ENCODE measurements around the gene CYP4F22.
"Not testable (repeated sequence)": the region's sequence is repeated elsewhere in the genome, so short reads cannot be mapped to it uniquely, and the experiment has no call there.

CYP4F22 gene

GRCh38 chr19:15583346-15583745 is 75.0 kb downstream of the CYP4F22 start:
- no peak for DNase-seq

GRCh38 chr19:15584095-15584494 is 75.8 kb downstream of the CYP4F22 start:
- no peak for DNase-seq

- DNase-seq: peak; percentile 32 to 67
Observed at GRCh38 chr19:15584541-15585115, 76.3 kb downstream of the CYP4F22 start.

GRCh38 chr19:15587663-15588062 is 79.3 kb downstream of the CYP4F22 start:
- DNase-seq: no peak

GRCh38 chr19:15588265-15588664 is 79.9 kb downstream of the CYP4F22 start:
- no peak for DNase-seq

- no peak for DNase-seq
Observed at GRCh38 chr19:15589760-15590451, 81.6 kb downstream of the CYP4F22 start.

- no peak for DNase-seq
Observed at GRCh38 chr19:15591796-15592195, 83.5 kb downstream of the CYP4F22 start.

GRCh38 chr19:15592506-15592905 is 84.2 kb downstream of the CYP4F22 start:
- not testable (repeated sequence) for DNase-seq

GRCh38 chr19:15593766-15594165 is 85.4 kb downstream of the CYP4F22 start:
- not testable (repeated sequence) for DNase-seq

- no peak for DNase-seq
Observed at GRCh38 chr19:15595069-15595468, 86.7 kb downstream of the CYP4F22 start.
